GM21360 (cell line): ENCODE results near the gene SLC39A8.
"Not testable (repeated sequence)": the region's sequence is repeated elsewhere in the genome, so short reads cannot be mapped to it uniquely, and the experiment has no call there.

Experiments
- ATAC-seq: cut with Tn5 transposase; IDR thresholded peaks from one replicate; pipeline ENCODE4 v1.9.1; 2021; ENCODE audit warnings: mild to moderate bottlenecking, moderate library complexity; ENCODE audit not compliant: unreplicated experiment

Gene SLC39A8

GRCh38 chr4:102344954-102345794 is at the start of gene SLC39A8:
Gene SLC39A8, minus strand, starts transcription at chr4:102345482. Its CDS starts 820 bp downstream, at chr4:102344662.
- ATAC-seq = peak; percentile 82

GRCh38 chr4:102392033-102392744 is 46.9 kb upstream of the SLC39A8 start:
- ATAC-seq = no peak

GRCh38 chr4:102390438-102390837 is 45.2 kb upstream of the SLC39A8 start:
- peak; percentile 95 for ATAC-seq

- ATAC-seq = no peak
These were observed 43.3 kb upstream of the SLC39A8 start for GRCh38 chr4:102388611-102389010.

- ATAC-seq = no peak
These were observed 42.4 kb upstream of the SLC39A8 start for GRCh38 chr4:102387552-102388150.

GRCh38 chr4:102386966-102387365 is 41.7 kb upstream of the SLC39A8 start:
- no peak for ATAC-seq

- ATAC-seq = not testable (repeated sequence)
These were observed 35.0 kb upstream of the SLC39A8 start for GRCh38 chr4:102380253-102380652.

- no peak for ATAC-seq
These were observed 17.7 kb upstream of the SLC39A8 start for GRCh38 chr4:102362922-102363432.

- no peak for ATAC-seq
These were observed 12.8 kb upstream of the SLC39A8 start for GRCh38 chr4:102358128-102358527.

GRCh38 chr4:102357637-102358036 is 12.4 kb upstream of the SLC39A8 start:
- ATAC-seq = not testable (repeated sequence)

GRCh38 chr4:102356562-102357202 is 11.4 kb upstream of the SLC39A8 start:
- ATAC-seq = no peak

GRCh38 chr4:102355748-102356147 is 10.5 kb upstream of the SLC39A8 start:
- ATAC-seq = no peak

GRCh38 chr4:102354671-102355454 is 9.6 kb upstream of the SLC39A8 start:
- no peak for ATAC-seq

- ATAC-seq = no peak
These were observed 7.5 kb upstream of the SLC39A8 start for GRCh38 chr4:102352781-102353180.

- no peak for ATAC-seq
These were observed 5.4 kb upstream of the SLC39A8 start for GRCh38 chr4:102350634-102351033.

GRCh38 chr4:102348701-102349100 is 3.4 kb upstream of the SLC39A8 start:
- ATAC-seq = no peak

GRCh38 chr4:102345795-102346100 is 466 bp upstream of the SLC39A8 start:
- no peak for ATAC-seq

GRCh38 chr4:102344520-102344953 is 745 bp downstream of the SLC39A8 start:
- peak; percentile 44 for ATAC-seq

- ATAC-seq = peak; percentile 31
These were observed 1.2 kb downstream of the SLC39A8 start for GRCh38 chr4:102343964-102344519.
